GM12873 (cell line): ENCODE results near the gene PPP2R3B.

Experiments
- TF ChIP-seq, protein P1 (sequence below): IDR thresholded peaks from 2 replicates; pipeline ENCODE4 v1.5.1; 2012; ENCODE audit warnings: low read depth, mild to moderate bottlenecking, moderate library complexity, low read length, control low read depth; ENCODE audit not compliant: insufficient read depth; ENCODE audit errors: missing control alignments

Gene PPP2R3B

DNA sequence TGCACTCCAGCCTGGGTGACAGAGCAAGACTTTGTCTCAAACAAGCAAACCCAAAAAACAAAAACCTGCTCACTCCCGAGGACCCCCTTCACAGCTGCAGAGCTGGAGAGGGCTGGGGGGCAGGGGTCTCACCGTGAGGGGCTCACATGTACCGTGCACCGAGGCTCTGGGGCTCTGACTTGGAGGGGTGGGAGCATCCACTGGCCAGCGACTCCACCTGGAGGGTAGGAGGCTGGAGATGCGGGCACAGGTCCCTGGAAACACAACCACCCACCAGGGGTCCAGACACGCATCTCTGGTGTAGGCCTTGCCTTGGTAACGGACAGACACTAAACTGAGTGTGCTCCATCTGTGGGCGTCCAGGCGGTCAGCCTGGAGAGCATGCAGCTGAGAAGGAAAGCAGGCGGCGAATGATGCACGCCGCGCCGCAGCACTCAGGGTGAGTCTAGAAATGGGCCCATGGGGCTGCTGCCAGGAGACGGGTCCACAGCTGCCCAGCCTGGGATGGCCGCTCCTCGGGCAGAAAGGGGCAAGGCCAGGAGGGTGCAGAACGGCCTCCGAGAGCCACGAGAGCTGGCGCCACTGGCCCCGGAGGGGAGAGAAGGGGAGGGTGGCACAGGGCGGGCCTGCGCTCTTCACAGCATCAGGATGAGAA, 26.1 kb downstream of the PPP2R3B start:
- TF ChIP-seq, protein P1, sequence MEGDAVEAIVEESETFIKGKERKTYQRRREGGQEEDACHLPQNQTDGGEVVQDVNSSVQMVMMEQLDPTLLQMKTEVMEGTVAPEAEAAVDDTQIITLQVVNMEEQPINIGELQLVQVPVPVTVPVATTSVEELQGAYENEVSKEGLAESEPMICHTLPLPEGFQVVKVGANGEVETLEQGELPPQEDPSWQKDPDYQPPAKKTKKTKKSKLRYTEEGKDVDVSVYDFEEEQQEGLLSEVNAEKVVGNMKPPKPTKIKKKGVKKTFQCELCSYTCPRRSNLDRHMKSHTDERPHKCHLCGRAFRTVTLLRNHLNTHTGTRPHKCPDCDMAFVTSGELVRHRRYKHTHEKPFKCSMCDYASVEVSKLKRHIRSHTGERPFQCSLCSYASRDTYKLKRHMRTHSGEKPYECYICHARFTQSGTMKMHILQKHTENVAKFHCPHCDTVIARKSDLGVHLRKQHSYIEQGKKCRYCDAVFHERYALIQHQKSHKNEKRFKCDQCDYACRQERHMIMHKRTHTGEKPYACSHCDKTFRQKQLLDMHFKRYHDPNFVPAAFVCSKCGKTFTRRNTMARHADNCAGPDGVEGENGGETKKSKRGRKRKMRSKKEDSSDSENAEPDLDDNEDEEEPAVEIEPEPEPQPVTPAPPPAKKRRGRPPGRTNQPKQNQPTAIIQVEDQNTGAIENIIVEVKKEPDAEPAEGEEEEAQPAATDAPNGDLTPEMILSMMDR, result no peak

- TF ChIP-seq, protein P1, result no peak
Measured at GRCh38 chrX:358651-359143, 28.0 kb downstream of the PPP2R3B start.

DNA sequence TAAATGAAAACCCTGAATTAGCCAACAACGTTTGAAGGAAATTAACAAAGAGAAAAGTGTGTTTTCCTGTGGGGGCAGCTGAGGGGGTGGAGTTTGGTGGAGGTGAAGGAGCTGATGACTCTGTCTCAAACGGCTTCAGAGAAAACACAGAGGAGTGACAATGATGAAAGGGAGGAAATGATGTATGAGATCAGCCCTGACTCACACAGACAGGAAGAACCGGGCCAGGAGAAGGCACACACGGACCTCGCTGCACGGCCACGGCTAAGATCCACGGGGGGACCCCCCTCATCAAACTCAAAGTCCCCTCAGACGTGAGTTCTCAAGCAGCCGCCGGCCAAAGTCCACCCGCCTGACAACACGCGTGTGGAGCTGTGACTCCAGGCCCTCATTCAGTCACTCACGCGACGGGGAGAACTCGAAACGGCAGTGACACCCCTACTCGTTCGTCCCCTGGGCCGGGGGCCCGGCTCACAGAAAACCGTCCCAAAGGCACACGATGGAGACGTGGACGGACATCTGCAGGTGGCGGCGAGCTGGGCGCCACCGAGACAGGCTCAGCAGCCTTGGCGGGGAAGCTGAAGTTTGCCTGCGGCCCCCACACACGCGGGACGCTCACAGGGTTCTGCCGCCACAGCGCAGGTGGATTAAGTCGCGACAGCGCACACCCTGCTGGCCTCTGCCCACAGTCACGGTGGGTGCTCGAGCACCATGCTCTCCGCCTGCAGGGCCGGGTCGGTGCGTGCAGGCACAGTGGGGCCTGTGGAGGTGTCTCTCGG, 28.8 kb downstream of the PPP2R3B start:
- TF ChIP-seq, protein P1, result no peak

DNA sequence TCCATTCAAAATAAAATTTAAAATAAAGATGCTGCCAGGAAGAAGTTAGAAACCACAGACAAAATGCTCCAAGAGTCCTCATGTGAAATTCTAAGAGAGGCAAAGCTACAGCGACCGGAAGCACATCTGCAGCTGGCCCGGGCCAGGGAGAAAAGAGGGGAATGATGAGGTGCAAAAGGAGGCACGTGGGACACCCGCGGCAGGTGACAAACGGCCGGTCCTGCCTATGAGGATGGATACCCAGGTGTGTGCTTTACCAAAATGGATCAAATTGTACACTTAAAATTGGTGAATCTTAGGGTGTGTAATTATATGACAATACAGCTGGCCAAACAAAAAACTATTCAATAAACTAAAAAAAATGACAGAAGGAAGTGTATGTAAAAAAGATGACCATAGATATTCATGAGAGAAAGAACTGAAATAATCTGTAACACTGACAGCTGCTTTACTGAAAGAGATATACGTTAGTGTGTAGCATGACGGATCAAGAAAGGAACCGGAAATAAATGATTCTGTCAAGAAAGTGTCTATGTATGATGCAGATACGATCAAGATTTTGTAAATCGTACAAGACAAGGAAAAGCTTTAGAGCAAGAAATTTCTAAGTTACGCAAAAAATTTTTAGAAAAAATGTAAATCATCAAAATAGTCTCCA, 29.5 kb downstream of the PPP2R3B start:
- TF ChIP-seq, protein P1, result no peak

DNA sequence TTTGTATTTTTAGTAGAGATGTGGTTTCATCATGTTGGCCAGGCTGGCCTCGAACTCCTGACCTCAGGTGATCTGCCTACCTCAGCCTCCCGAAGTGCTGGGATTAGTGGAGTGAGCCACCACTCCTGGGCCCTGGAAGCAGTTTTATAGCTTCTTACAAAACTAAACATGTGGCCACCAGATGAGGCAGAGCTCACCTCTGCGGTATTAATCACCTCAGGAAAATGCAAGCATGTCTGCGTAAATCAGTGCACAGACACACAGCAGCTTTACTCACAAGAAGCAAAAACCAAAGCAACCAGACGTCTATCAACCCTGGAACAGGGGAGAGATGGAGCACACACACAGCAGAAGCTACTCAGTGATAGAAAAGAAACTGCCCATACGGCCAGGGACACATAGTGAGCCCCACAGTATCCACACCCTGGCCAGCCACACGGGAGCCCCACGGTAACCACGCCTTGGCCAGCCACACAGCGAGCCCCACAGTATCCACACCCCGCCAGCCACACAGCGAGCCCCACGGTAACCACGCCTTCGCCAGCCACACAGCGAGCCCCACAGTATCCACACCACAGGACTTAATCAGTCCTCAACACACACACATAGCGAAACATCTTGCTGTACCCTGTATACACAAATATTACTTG, 30.2 kb downstream of the PPP2R3B start:
- TF ChIP-seq, protein P1, result no peak

DNA sequence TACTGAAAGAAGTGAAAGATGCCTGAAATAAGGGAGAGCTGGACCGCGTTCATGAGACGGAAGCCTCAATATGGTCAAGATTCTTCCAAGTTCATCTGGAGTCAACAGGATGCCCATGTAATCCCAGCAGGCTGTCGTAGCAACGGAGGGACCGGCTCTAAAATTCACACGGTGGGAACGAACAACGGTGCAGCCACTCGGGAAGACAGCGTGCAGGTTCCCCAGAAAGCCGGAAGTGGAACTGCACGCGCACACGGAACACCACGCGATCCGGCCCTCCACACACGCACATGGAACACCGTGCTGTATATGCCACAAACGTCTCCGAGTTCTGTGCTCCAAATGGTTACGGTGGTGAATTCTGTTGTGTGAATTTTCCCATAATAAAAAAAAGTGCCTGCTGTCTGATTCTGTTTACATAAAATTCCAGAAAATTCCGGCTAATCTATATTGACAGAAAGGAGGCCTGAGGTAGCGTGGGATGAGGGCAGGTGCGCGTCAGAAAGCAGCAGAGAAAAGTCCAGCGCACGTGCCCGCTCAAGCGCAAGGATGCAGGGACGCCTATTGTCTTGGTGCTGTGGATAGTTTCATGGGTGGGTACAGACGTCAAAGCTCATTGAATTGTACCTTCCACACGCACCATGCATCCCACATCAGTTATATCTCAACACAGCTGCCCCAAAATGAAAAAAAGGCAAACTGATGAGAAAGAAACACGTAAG, 31.2 kb downstream of the PPP2R3B start:
- TF ChIP-seq, protein P1, result no peak
